Small intestine (tissue), 7 donors: Measurements from ENCODE around the gene DLG2. TPM values are rescaled to one million over a fixed set of nuclear protein-coding genes. Genes with fewer than 3 reads are reported as not detected.
A peak's percentile ranks its signal among the peaks of the same experiment; 100 is the strongest.

ENCODE experiments used
- DNase-seq, 2 donors: peaks; one replicate each; pipeline versions ENCODE4 v3.0.0 to v3.0.0-alpha.2; 2013
- FAIRE-seq: peaks from 2 replicates; lab custom pipeline; 2012; peaks lifted over from hg19 to GRCh38; lab: Jason Lieb, UNC
- H3K27ac ChIP-seq, 3 donors: one replicate each; pipeline ENCODE4 v1.5.1; 2013; ENCODE audit warnings: low read length in 2 of 3, mild to moderate bottlenecking in 2 of 3, control low read depth in 1 of 3, inconsistent platforms in 1 of 3, low read depth in 1 of 3, moderate library complexity in 1 of 3
- H3K27me3 ChIP-seq, 3 donors: one replicate each; pipeline ENCODE4 v1.6.1; 2013; ENCODE audit warnings: low read length in 3 of 3, inconsistent platforms in 1 of 3; ENCODE audit not compliant: control insufficient read depth in 3 of 3, insufficient read depth in 3 of 3
- H3K36me3 ChIP-seq, 3 donors: one replicate each; pipeline ENCODE4 v1.6.1; 2013; ENCODE audit warnings: low read length in 3 of 3, inconsistent platforms in 1 of 3, low read depth in 1 of 3, mild to moderate bottlenecking in 1 of 3, moderate library complexity in 1 of 3; ENCODE audit not compliant: control insufficient read depth in 3 of 3, insufficient read depth in 2 of 3
- H3K4me1 ChIP-seq, 3 donors: one replicate each; pipeline ENCODE4 v1.6.1; 2013; ENCODE audit warnings: low read length in 2 of 3, inconsistent platforms in 1 of 3, low read depth in 1 of 3, mild to moderate bottlenecking in 1 of 3, moderate library complexity in 1 of 3; ENCODE audit not compliant: control insufficient read depth in 3 of 3, insufficient read depth in 2 of 3
- H3K4me3 ChIP-seq, 3 donors: one replicate each; pipeline ENCODE4 v1.5.1; 2013; ENCODE audit warnings: low read length in 3 of 3, control low read depth in 1 of 3, inconsistent platforms in 1 of 3, low read depth in 1 of 3, mild to moderate bottlenecking in 1 of 3, moderate library complexity in 1 of 3
- H3K9me3 ChIP-seq, 2 donors: one replicate each; pipeline ENCODE4 v1.6.1; 2013; ENCODE audit warnings: low read depth in 1 of 2, low read length in 1 of 2; ENCODE audit not compliant: control insufficient read depth in 2 of 2, insufficient read depth in 1 of 2
- WGBS, 3 donors: extraction: QIAGEN DNeasy Blood & Tissue Kit; methylation state at CpG; one replicate each; pipeline ENCODE4 v1.1.7; 2013; 5-methylcytosine and 5-hydroxymethylcytosine counted together
- polyA plus RNA-seq, 4 donors: library from polyadenylated mRNA; stranded (reverse) in 3 of 4; unstranded in 1 of 4; fragments of 200-250 nt in 3 of 4; fragments of 120-200 nt in 1 of 4; gene quantifications; one replicate each; pipeline versions ENCODE4 v1.2.1 to v1.2.3, GENCODE V29; 2013
- donor health status: healthy with polysubstance abuse.
- donor health status: control.
- donor health status: control.
- donor health status: Bipolar disorder and iron deficiency.
- donor health status: healthy.

DLG2 gene
- polyA plus RNA-seq, 4 donors = 0.22 to 1.6 (median 1.1) TPM

- no peaks in the 10 kb centered on the region for H3K36me3 ChIP-seq
- DNase-seq (no peak), FAIRE-seq (no peak)
- no peaks in the 10 kb centered on the region for H3K9me3 ChIP-seq
- peak overlapping the region in 1 of 3 donors; percentile 30 for H3K27ac ChIP-seq
- H3K27me3 ChIP-seq = peaks cover 0 to 2% (median 0%) of the 10 kb centered on the region in 3 donors
- no peak overlapping the region for H3K4me3 ChIP-seq
- WGBS, 3 donors = 77 to 85% (median 82%) methylated on average over 3 of the region's 3 CpGs
- H3K4me1 ChIP-seq = peaks cover 0 to 6% (median 0%) of the 10 kb centered on the region in 3 donors
Observed at GRCh38 chr11:84824624-84825023, 802.5 kb downstream of the DLG2 start.

DNA sequence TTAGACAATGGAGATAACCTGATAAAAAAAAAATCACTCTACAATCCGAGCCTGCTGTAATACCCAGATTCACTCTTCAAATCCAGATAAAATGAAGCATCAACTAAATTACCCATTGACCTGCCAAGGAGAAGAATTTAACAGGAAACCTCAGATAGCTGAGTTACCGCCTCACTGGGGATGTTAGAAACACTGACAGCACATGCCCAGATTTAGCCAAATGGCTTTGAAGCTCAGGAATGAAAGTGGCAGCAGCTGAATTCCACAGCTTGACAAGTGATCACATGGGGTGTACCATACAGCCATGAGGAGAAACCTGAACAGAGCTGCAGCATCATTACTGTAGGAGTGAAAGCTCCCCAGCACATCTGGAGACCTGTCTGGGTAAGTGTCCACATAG lies 807.6 kb downstream of the DLG2 start:
- no peak for DNase-seq
- no peak for FAIRE-seq
- H3K4me1 ChIP-seq = peaks cover 0 to under 1% (median 0%) of the 10 kb centered on the region in 3 donors
- no peak overlapping the region for H3K4me3 ChIP-seq
- H3K27ac ChIP-seq = no peak overlapping the region
- no peaks in the 10 kb centered on the region for H3K36me3 ChIP-seq
- WGBS, 3 donors = 64 to 78% (median 69%) methylated on average over 2 of the region's 2 CpGs
- H3K27me3 ChIP-seq = no peaks in the 10 kb centered on the region
- H3K9me3 ChIP-seq = no peaks in the 10 kb centered on the region

- Histone ChIP-seq H3K36me3 (no peaks in the 10 kb centered on the region), H3K27me3 (no peaks in the 10 kb centered on the region), H3K9me3 (no peaks in the 10 kb centered on the region), H3K4me1 (no peaks in the 10 kb centered on the region), H3K4me3 (no peak overlapping the region), H3K27ac (no peak overlapping the region)
- DNase-seq (no peak), FAIRE-seq (no peak)
- 33 to 79% (median 55%) methylated on average over 1 of the region's 1 CpG for WGBS, 3 donors
Observed at GRCh38 chr11:84819128-84819527, 808.0 kb downstream of the DLG2 start.

GRCh38 chr11:84817998-84818397 lies 809.1 kb downstream of the DLG2 start:
- no peak for FAIRE-seq

GRCh38 chr11:84812471-84812969 lies 814.6 kb downstream of the DLG2 start:
- no peaks in the 10 kb centered on the region for H3K36me3 ChIP-seq
- no peaks in the 10 kb centered on the region for H3K27me3 ChIP-seq
- WGBS, 3 donors = 52 to 64% (median 63%) methylated on average over 3 of the region's 3 CpGs
- DNase-seq (no peak), FAIRE-seq (no peak)
- H3K4me1 ChIP-seq = no peaks in the 10 kb centered on the region
- no peak overlapping the region for H3K4me3 ChIP-seq
- H3K27ac ChIP-seq = no peak overlapping the region
- H3K9me3 ChIP-seq = no peaks in the 10 kb centered on the region

More at GRCh38 chr11:84817998-84818397, 809.1 kb downstream of the DLG2 start:
- Histone ChIP-seq H3K4me1 (no peaks in the 10 kb centered on the region), H3K9me3 (no peaks in the 10 kb centered on the region), H3K4me3 (no peak overlapping the region), H3K36me3 (no peaks in the 10 kb centered on the region), H3K27ac (no peak overlapping the region), H3K27me3 (no peaks in the 10 kb centered on the region)
- no peak for DNase-seq
- 45 to 68% (median 46%) methylated on average over 3 of the region's 3 CpGs for WGBS, 3 donors

- Histone ChIP-seq H3K36me3 (no peaks in the 10 kb centered on the region), H3K4me1 (no peaks in the 10 kb centered on the region), H3K27ac (no peak overlapping the region), H3K27me3 (no peaks in the 10 kb centered on the region), H3K9me3 (peaks cover 0 to 8% of the 10 kb centered on the region in 2 donors), H3K4me3 (no peak overlapping the region)
- FAIRE-seq = no peak
- no peak for DNase-seq
- 83 to 93% (median 90%) methylated on average over 2 of the region's 2 CpGs for WGBS, 3 donors
Observed at GRCh38 chr11:84806354-84806753, 820.8 kb downstream of the DLG2 start.

DNA sequence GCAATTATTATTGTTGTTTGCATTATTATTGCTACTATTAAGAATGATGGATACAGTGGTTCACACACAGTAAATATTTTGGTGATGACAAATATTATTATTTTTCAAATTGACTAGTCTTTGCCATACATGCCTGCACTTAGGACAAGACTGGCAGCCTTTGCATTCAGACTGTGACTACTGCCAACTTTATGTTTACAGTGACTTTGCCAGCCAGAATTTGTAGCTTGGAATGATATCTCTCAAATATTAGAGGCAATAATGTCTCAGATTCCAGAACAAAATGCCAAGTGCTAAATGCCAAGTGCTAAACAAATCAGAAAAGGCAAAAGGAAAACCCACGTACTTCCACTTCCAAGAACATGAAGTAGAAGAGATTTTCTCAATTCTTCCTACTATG lies 823.1 kb downstream of the DLG2 start:
- no peak overlapping the region for H3K27ac ChIP-seq
- DNase-seq (no peak), FAIRE-seq (no peak)
- no peaks in the 10 kb centered on the region for H3K36me3 ChIP-seq
- 14 to 33% (median 19%) methylated on average over 1 of the region's 1 CpG for WGBS, 3 donors
- H3K9me3 ChIP-seq = peaks cover 0 to 8% of the 10 kb centered on the region in 2 donors
- H3K27me3 ChIP-seq = no peaks in the 10 kb centered on the region
- no peaks in the 10 kb centered on the region for H3K4me1 ChIP-seq
- H3K4me3 ChIP-seq = no peak overlapping the region

GRCh38 chr11:84800755-84801346 lies 826.3 kb downstream of the DLG2 start:
- FAIRE-seq = no peak
- H3K9me3 ChIP-seq = peaks cover 0 to 10% of the 10 kb centered on the region in 2 donors
- H3K36me3 ChIP-seq = no peaks in the 10 kb centered on the region
- H3K27ac ChIP-seq = no peak overlapping the region
- WGBS, 3 donors = 67 to 76% (median 73%) methylated on average over 8 of the region's 8 CpGs
- H3K4me1 ChIP-seq = no peaks in the 10 kb centered on the region
- no peak overlapping the region for H3K4me3 ChIP-seq
- DNase-seq = peak in 1 of 2 donors; percentile 32
- no peaks in the 10 kb centered on the region for H3K27me3 ChIP-seq

DNA sequence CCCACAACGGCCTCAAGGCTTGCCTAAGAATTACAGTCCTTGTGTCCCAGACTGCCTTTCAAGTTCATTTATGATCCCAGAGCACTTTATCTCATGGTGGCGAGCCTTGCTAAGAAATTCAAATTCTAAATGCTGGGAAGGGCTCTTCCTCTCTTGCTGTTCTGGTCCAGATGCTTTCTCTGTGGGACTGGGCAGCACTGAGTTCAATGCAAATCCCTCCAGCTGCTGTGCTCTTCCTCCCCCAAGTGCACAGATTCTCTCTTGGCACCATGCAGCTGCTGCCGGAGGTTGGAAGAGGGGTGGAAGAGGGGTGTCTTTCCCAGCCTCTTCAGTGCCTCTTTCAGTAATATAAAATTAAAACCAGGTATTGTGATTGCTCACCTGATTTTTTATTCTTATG lies 828.0 kb downstream of the DLG2 start:
- DNase-seq (no peak), FAIRE-seq (no peak)
- no peaks in the 10 kb centered on the region for H3K27me3 ChIP-seq
- no peak overlapping the region for H3K4me3 ChIP-seq
- no peak overlapping the region for H3K27ac ChIP-seq
- 50 to 70% (median 63%) methylated on average over 3 of the region's 3 CpGs for WGBS, 3 donors
- H3K9me3 ChIP-seq = peaks cover 0 to 2% of the 10 kb centered on the region in 2 donors
- no peaks in the 10 kb centered on the region for H3K4me1 ChIP-seq
- no peaks in the 10 kb centered on the region for H3K36me3 ChIP-seq
